T-helper 1 cell treated with Interleukin-12 subunit alpha and Interleukin-12 subunit beta and Interleukin-4 antibody, amounts not matched to agents 30 μg/mL and 1 μg/mL, for 36 hours (primary cell): ENCODE results near the gene ZNF423.

ENCODE experiments used
- H3K27ac Mint-ChIP-seq: one replicate; pipeline ENCODE4 v1.8.0; 2021; ENCODE audit warnings: mild to moderate bottlenecking, mixed read lengths
- H3K27me3 Mint-ChIP-seq: one replicate; pipeline ENCODE4 v1.8.0; 2021; ENCODE audit warnings: low read depth, mixed read lengths
- H3K36me3 Mint-ChIP-seq: one replicate; pipeline ENCODE4 v1.8.0; 2021; ENCODE audit warnings: low read depth, mixed read lengths
- H3K4me1 Mint-ChIP-seq: one replicate; pipeline ENCODE4 v1.8.0; 2021; ENCODE audit warnings: low read depth, mixed read lengths
- H3K4me3 Mint-ChIP-seq: one replicate; pipeline ENCODE4 v1.8.0; 2021; ENCODE audit warnings: mild to moderate bottlenecking, moderate library complexity, mixed read lengths
- H3K9me3 Mint-ChIP-seq: one replicate; pipeline ENCODE4 v1.8.0; 2021; ENCODE audit warnings: mixed read lengths

Gene ZNF423

GRCh38 chr16:49460786-49461470 lies 395.0 kb downstream of the ZNF423 start:
- peaks cover 10% of the 10 kb centered on the region for H3K27me3 Mint-ChIP-seq
- no peak overlapping the region for H3K27ac Mint-ChIP-seq
- H3K9me3 Mint-ChIP-seq: no peaks in the 10 kb centered on the region
- H3K36me3 Mint-ChIP-seq: peaks cover 4% of the 10 kb centered on the region
- no peak overlapping the region for H3K4me3 Mint-ChIP-seq
- H3K4me1 Mint-ChIP-seq: peaks cover 32% of the 10 kb centered on the region

GRCh38 chr16:49459953-49460735 lies 395.8 kb downstream of the ZNF423 start:
- Mint-ChIP-seq H3K36me3 (peaks cover 4% of the 10 kb centered on the region), H3K27ac (no peak overlapping the region), H3K4me3 (no peak overlapping the region), H3K27me3 (peaks cover 10% of the 10 kb centered on the region), H3K4me1 (peaks cover 32% of the 10 kb centered on the region), H3K9me3 (no peaks in the 10 kb centered on the region)

GRCh38 chr16:49458656-49459445 lies 397.1 kb downstream of the ZNF423 start:
- H3K27me3 Mint-ChIP-seq: peaks cover 5% of the 10 kb centered on the region
- H3K36me3 Mint-ChIP-seq: no peaks in the 10 kb centered on the region
- no peak overlapping the region for H3K4me3 Mint-ChIP-seq
- peaks cover 24% of the 10 kb centered on the region for H3K4me1 Mint-ChIP-seq
- no peaks in the 10 kb centered on the region for H3K9me3 Mint-ChIP-seq
- H3K27ac Mint-ChIP-seq: no peak overlapping the region

GRCh38 chr16:49458243-49458642 lies 397.7 kb downstream of the ZNF423 start:
- Mint-ChIP-seq H3K4me1 (peaks cover 18% of the 10 kb centered on the region), H3K27me3 (peaks cover 5% of the 10 kb centered on the region), H3K9me3 (no peaks in the 10 kb centered on the region), H3K27ac (no peak overlapping the region), H3K36me3 (no peaks in the 10 kb centered on the region), H3K4me3 (no peak overlapping the region)

- Mint-ChIP-seq H3K4me3 (no peak overlapping the region), H3K4me1 (peaks cover 10% of the 10 kb centered on the region), H3K36me3 (no peaks in the 10 kb centered on the region), H3K9me3 (no peaks in the 10 kb centered on the region), H3K27ac (no peak overlapping the region), H3K27me3 (peaks cover 4% of the 10 kb centered on the region)
Measured at GRCh38 chr16:49457196-49457595, 398.7 kb downstream of the ZNF423 start.

GRCh38 chr16:49456763-49457162 lies 399.1 kb downstream of the ZNF423 start:
- Mint-ChIP-seq H3K36me3 (no peaks in the 10 kb centered on the region), H3K27me3 (peaks cover 5% of the 10 kb centered on the region), H3K4me1 (peaks cover 7% of the 10 kb centered on the region), H3K27ac (no peak overlapping the region), H3K4me3 (no peak overlapping the region), H3K9me3 (no peaks in the 10 kb centered on the region)

- H3K27ac Mint-ChIP-seq: no peak overlapping the region
- no peaks in the 10 kb centered on the region for H3K36me3 Mint-ChIP-seq
- H3K9me3 Mint-ChIP-seq: no peaks in the 10 kb centered on the region
- H3K27me3 Mint-ChIP-seq: peaks cover 11% of the 10 kb centered on the region
- H3K4me3 Mint-ChIP-seq: no peak overlapping the region
- H3K4me1 Mint-ChIP-seq: peaks cover 6% of the 10 kb centered on the region
Measured at GRCh38 chr16:49455991-49456745, 399.7 kb downstream of the ZNF423 start.

GRCh38 chr16:49455181-49455990 lies 400.5 kb downstream of the ZNF423 start:
- Mint-ChIP-seq H3K27ac (no peak overlapping the region), H3K27me3 (peaks cover 11% of the 10 kb centered on the region), H3K9me3 (no peaks in the 10 kb centered on the region), H3K4me1 (peaks cover 3% of the 10 kb centered on the region), H3K36me3 (no peaks in the 10 kb centered on the region), H3K4me3 (no peak overlapping the region)

GRCh38 chr16:49454426-49455180 lies 401.3 kb downstream of the ZNF423 start:
- H3K4me1 Mint-ChIP-seq: peaks cover 2% of the 10 kb centered on the region
- no peak overlapping the region for H3K4me3 Mint-ChIP-seq
- H3K27me3 Mint-ChIP-seq: peaks cover 11% of the 10 kb centered on the region
- no peak overlapping the region for H3K27ac Mint-ChIP-seq
- no peaks in the 10 kb centered on the region for H3K9me3 Mint-ChIP-seq
- no peaks in the 10 kb centered on the region for H3K36me3 Mint-ChIP-seq

GRCh38 chr16:49453983-49454382 lies 401.9 kb downstream of the ZNF423 start:
- Mint-ChIP-seq H3K27ac (no peak overlapping the region), H3K4me1 (peaks cover 2% of the 10 kb centered on the region), H3K4me3 (no peak overlapping the region), H3K9me3 (no peaks in the 10 kb centered on the region), H3K27me3 (peaks cover 11% of the 10 kb centered on the region), H3K36me3 (no peaks in the 10 kb centered on the region)

- Mint-ChIP-seq H3K4me1 (peaks cover 2% of the 10 kb centered on the region), H3K4me3 (no peak overlapping the region), H3K27me3 (peaks cover 11% of the 10 kb centered on the region), H3K36me3 (no peaks in the 10 kb centered on the region), H3K9me3 (no peaks in the 10 kb centered on the region), H3K27ac (no peak overlapping the region)
Measured at GRCh38 chr16:49453021-49453420, 402.9 kb downstream of the ZNF423 start.

GRCh38 chr16:49452578-49452977 lies 403.3 kb downstream of the ZNF423 start:
- no peaks in the 10 kb centered on the region for H3K9me3 Mint-ChIP-seq
- no peak overlapping the region for H3K4me3 Mint-ChIP-seq
- no peak overlapping the region for H3K27ac Mint-ChIP-seq
- H3K27me3 Mint-ChIP-seq: peaks cover 11% of the 10 kb centered on the region
- H3K4me1 Mint-ChIP-seq: peaks cover 2% of the 10 kb centered on the region
- no peaks in the 10 kb centered on the region for H3K36me3 Mint-ChIP-seq

GRCh38 chr16:49452108-49452507 lies 403.8 kb downstream of the ZNF423 start:
- peaks cover 11% of the 10 kb centered on the region for H3K27me3 Mint-ChIP-seq
- no peak overlapping the region for H3K27ac Mint-ChIP-seq
- H3K4me1 Mint-ChIP-seq: peaks cover 2% of the 10 kb centered on the region
- no peak overlapping the region for H3K4me3 Mint-ChIP-seq
- no peaks in the 10 kb centered on the region for H3K36me3 Mint-ChIP-seq
- no peaks in the 10 kb centered on the region for H3K9me3 Mint-ChIP-seq
